C4-2B (cell line): ENCODE measurements around the gene EPRS1.

Experiments used
- ZFX ChIP-seq: fragments of 450-650 bp; IDR thresholded peaks from 2 replicates; pipeline ENCODE4 v1.6.1; 2017
- TF ChIP-seq, protein P1 (sequence below): fragments of 450-650 bp; conservative IDR thresholded peaks from 2 replicates; pipeline ENCODE4 v1.5.1; 2017; ENCODE audit warnings: mild to moderate bottlenecking

GRCh38 chr1:220077887-220078286, 31.6 kb upstream of the EPRS1 start:
- TF ChIP-seq, protein P1, sequence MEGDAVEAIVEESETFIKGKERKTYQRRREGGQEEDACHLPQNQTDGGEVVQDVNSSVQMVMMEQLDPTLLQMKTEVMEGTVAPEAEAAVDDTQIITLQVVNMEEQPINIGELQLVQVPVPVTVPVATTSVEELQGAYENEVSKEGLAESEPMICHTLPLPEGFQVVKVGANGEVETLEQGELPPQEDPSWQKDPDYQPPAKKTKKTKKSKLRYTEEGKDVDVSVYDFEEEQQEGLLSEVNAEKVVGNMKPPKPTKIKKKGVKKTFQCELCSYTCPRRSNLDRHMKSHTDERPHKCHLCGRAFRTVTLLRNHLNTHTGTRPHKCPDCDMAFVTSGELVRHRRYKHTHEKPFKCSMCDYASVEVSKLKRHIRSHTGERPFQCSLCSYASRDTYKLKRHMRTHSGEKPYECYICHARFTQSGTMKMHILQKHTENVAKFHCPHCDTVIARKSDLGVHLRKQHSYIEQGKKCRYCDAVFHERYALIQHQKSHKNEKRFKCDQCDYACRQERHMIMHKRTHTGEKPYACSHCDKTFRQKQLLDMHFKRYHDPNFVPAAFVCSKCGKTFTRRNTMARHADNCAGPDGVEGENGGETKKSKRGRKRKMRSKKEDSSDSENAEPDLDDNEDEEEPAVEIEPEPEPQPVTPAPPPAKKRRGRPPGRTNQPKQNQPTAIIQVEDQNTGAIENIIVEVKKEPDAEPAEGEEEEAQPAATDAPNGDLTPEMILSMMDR, result no peak
- TF ChIP-seq ZFX, result no peak
